NCI-H345 treated with DMSO at 0.1 percent for 48 hours (cell line): ENCODE measurements around the gene ARHGEF6.

ENCODE experiments used
- DNase-seq: peaks from one replicate; lab custom pipeline; 2025; ENCODE audit not compliant: unreplicated experiment; lab: John Stamatoyannopoulos, UW

ARHGEF6 gene

GRCh38 chrX:136747003-136747986, 33.4 kb downstream of the ARHGEF6 start:
- DNase-seq: no peak

DNA sequence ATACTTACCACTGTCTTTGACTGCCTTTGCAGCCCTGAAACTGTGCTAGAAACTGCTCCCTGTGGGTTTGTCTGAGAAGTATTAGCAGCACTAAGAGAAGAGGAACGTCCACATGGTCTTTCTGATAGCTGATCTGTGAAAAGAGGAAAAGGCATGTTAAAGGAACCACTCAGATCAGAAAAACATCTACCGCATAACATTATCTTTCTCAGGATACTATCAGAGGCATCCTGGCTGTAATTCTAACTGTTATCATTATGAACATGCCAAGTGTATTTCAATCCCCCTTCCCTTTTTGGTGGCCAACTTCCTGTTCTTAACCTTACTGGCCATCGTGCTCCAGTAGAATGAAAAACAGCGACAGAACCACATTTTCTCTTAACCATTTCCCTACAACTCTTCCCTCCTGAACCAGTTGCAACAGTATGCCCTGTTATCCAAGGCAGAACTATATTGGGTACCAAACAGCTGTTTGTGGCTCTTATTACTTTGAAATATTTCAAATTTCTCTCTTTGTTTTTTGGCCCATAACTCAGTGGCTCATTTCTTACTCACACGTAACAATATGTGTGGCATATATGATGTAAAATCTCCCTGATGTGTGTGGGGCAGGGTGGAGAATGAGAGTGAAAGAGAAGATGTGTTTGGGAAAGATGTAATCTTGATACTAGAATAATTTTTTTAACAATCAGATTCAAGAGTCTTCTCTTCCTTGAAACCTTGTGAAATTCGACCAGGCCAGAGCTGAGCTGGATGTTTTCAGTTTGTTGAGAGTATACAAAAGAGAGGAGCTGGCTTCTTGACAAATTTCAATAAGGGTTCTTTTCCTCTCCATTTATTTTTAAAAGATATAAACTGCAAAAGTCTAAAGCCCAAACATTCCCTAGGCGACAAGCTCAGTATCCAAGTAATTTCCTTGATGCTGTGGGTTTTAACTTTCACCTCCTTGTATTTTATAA, 35.2 kb downstream of the ARHGEF6 start:
- DNase-seq: no peak

DNA sequence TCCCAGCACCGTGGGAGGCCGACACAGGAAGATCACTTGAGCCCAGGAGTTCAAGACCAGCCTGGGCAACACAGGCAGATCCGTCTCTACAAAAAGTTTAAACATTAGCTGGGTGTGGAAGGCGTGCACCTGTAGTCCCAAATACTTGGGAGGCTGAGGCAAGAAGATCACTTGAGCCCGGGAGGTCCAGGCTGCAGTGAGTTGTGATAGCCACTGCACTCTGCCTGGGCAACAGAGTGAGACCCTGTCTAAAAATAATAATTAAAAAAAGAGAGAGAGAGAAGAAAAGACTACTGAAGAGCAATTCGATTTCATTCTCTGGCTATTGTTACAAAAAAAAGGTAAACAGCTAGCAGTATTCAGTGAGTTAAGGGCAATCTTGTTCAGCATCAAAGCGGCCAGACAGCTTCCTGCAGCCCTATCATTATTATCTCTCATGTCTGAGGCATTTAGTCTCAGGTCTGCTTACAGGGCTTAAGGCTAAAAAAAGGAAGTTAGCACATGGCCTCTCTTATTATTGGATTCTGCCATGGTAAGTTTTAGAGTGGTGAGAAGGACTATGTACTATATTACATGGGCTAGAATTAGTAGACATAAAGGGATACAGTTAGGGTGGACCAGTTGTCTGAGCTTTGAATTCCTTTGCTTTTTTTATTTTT, 37.9 kb downstream of the ARHGEF6 start:
- no peak for DNase-seq

DNA sequence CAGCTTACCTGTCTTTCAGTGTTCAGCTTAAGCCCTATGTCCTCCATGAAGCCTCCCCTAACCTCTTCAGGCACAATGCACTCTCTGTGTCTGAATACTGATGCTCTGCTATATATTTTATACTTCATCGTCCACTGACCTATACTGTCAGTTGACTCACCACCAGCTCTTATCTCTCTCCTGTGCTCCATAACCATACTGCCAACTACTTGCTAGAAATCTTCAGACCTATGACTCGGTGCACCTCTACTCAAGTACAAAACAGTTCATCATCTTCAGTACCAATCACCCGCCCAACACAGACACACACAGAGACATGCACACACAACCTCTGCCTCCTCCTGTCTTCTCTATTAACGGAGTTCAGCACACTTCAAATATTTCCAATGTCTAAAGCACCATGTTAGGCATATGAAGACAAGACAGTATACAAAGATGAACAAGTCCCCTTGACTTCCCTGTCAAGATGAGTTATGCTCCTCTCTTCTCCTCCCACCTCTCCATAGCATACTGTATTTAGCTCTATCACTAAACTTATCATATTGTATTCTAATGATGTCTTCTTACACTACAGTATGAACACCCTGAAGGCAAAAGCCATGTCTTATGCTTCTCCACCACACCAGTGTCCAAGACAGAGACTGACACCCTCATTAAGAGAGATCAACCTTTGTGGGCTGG, 42.5 kb downstream of the ARHGEF6 start:
- no peak for DNase-seq

DNA sequence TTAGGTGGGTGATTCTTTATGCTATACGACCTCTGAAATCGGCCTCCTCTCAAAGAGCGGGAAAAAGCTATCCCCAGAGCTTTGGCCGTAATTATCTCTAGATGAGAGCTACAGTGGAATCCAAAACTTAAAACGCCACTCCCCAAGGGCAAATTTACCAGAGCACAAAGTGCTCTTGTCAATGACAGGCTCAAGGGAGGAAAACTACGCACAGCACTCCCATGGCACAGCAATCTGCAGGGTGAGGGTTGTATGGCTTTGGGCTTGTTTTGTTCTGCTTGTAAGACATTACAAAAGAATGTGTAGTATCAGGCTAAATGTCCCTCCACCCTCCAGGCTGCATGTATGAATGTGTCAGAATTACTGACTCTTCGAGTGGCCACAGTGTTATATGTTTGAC, 44.0 kb downstream of the ARHGEF6 start:
- no peak for DNase-seq

- no peak for DNase-seq
Observed at GRCh38 chrX:136735601-136736000, 45.1 kb downstream of the ARHGEF6 start.

GRCh38 chrX:136733613-136734012, 47.1 kb downstream of the ARHGEF6 start:
- no peak for DNase-seq

GRCh38 chrX:136731798-136732197, 48.9 kb downstream of the ARHGEF6 start:
- no peak for DNase-seq

GRCh38 chrX:136731207-136731782, 49.4 kb downstream of the ARHGEF6 start:
- DNase-seq: no peak

DNA sequence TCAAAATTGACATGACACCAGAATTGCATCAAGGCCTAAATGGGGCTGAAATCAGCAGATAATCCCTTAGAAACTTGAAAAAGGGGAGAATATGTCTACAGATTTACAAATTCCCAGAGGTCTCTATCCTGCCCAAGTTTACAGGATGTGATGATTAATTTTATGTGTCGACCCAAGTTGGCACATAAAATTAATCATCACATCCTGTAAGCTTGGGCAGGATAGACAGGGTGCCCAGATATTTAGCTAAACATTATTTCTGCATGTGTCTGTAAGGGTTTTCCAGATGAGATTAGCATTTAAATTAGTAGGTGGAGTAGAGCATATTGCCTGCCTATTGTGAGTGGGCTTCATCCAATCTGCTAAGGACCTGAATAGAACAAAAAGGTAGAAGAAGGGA, 52.3 kb downstream of the ARHGEF6 start:
- DNase-seq: no peak

GRCh38 chrX:136725441-136726104, 55.2 kb downstream of the ARHGEF6 start:
- no peak for DNase-seq

DNA sequence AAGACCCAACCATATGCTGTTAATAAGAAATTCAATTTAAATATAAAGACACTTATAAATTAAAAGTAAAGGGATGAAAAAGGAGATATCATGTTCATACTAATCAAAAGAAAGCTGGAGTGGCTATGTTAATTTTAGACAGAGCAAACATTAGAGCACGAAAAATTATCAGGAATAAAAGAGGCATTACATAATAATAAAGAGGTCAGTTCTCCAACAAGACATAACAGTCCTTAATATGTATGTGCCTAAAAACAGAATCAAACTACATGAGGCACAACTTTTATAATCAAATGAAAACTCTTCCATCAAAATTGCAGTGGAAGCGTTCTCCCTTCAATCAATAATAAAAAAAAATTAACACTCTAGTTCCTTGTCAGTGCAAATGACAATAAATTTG, 62.6 kb downstream of the ARHGEF6 start:
- DNase-seq: no peak

- DNase-seq: no peak
Observed at GRCh38 chrX:136714626-136715599, 65.8 kb downstream of the ARHGEF6 start.

DNA sequence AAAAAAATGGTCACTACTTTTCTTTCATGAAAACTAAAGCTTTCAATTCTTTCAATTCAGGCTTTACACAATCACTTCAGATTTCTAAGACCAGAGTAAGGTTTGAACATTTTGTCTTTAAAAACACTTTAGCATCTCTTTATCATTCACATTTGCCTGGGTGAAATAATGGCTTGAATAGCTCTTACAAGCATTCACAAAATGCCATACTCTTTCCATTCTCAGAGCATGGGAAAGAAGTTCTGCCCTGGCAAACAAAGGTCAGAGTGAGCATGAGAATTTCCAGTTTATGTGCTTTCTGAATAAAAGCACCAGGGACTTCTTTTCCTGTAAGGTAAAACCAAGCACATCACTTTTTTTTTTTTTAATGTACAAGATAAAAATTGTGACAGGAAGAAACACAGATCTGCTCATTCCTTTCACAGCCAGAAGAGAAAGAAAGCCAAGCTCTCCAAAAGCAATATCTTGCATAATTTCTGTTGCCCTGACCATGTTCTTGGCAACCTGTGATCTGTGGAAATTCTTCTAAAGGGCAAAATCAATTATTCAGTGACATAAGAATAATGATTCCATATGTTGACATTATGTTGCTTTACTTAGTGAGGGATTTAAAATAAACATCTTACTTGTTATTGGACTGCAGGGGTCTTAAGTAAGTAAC, 68.0 kb downstream of the ARHGEF6 start:
- no peak for DNase-seq

DNA sequence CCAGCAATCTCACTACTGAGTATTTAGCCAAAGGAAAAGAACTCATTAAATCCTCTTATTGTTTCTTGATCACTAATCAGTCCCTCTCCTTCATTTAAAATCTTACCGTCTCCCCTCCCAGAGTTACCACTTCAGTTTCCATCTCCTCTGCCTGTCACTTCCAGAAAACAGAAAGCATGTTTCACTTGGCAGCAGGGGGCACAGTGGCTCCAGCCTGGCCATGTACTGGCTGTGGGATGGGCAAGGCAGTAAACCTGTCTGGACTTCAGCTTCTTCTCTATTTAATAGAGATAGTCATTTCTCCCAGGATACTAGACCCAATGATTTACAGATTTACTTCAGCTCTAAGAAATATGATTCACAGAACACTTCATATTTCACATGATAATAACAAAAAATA, 69.6 kb downstream of the ARHGEF6 start:
- no peak for DNase-seq

GRCh38 chrX:136710325-136710951, 70.3 kb downstream of the ARHGEF6 start:
- no peak for DNase-seq

GRCh38 chrX:136708348-136708747, 72.4 kb downstream of the ARHGEF6 start:
- DNase-seq: no peak

DNA sequence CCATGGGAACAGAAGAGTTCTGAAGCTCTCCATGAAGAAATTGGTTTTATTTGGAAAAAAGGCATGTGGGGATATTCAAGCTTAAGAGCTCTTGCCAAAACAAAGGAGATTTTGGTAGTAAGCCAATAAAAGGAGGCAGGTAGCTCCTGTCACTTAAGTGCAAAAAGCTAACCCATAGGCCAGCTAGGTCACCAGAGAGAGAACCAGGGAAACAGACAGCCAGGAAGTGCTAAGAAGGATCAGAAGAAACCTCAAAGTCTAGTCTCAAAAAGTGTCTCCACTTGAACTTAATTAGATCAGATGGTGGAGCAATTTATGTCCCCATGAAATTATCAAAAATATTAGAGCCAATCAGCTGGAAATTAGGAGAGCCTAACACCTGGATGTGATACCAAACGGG, 83.6 kb downstream of the ARHGEF6 start:
- DNase-seq: no peak
